ENCODE data around the gene MRGPRD. TPM values are rescaled to one million over a fixed set of nuclear protein-coding genes. Genes with fewer than 3 reads are reported as not detected.

The MRGPRD gene
- total RNA-seq, 1 donor from 2014 or later: not detected

- DNase-seq (ENCODE audit: extremely low read depth, low read depth, low spot score): no peak
Observed at GRCh38 chr11:68934321-68934645, 46.5 kb downstream of the MRGPRD start.

- no peak for DNase-seq (ENCODE audit: extremely low read depth, low read depth, low spot score)
Observed at GRCh38 chr11:68933605-68934320, 47.0 kb downstream of the MRGPRD start.

- no peak for DNase-seq (ENCODE audit: extremely low read depth, low read depth, low spot score)
Observed at GRCh38 chr11:68932933-68933577, 47.7 kb downstream of the MRGPRD start.

GRCh38 chr11:68932358-68932757, 48.4 kb downstream of the MRGPRD start:
- no peak for DNase-seq (ENCODE audit: extremely low read depth, low read depth, low spot score)

- no peak for DNase-seq (ENCODE audit: extremely low read depth, low read depth, low spot score)
Observed at GRCh38 chr11:68931911-68932310, 48.9 kb downstream of the MRGPRD start.

GRCh38 chr11:68930991-68931855, 49.6 kb downstream of the MRGPRD start:
- no peak for DNase-seq (ENCODE audit: extremely low read depth, low read depth, low spot score)

Other genes with a start within 250 kb of the MRGPRD start
- gene TESMIN, start 229.5 kb downstream of the MRGPRD start, total RNA-seq: 4.0 and 10.8 TPM in 2 replicates
- gene CPT1A, start 139.1 kb downstream of the MRGPRD start, total RNA-seq: 31.9 and 67.0 TPM in 2 replicates
- 47.5 and 76.8 TPM in 2 replicates for gene MRPL21, start 77.2 kb downstream of the MRGPRD start, total RNA-seq
- gene IGHMBP2, start 77.1 kb downstream of the MRGPRD start, total RNA-seq: 12.9 and 17.7 TPM in 2 replicates
- gene MRGPRF, start 32.3 kb upstream of the MRGPRD start, total RNA-seq: 0.24 TPM in 1 of 2 replicates, not detected in the other
- gene TPCN2, start 67.9 kb upstream of the MRGPRD start, total RNA-seq: 7.8 and 19.7 TPM in 2 replicates
- not detected in 2 replicates for gene SMIM38, start 174.9 kb upstream of the MRGPRD start, total RNA-seq